HEK293 (cell line): Measurements from ENCODE around the gene DOCK4.

ENCODE experiments used
- CTCF ChIA-PET: fragments of 350-600 bp; formaldehyde crosslinking; extraction: SDS; loops from one replicate; lab custom pipeline; 2021; ENCODE audit warnings: antibody characterized with exemption; lab: Yijun Ruan, JAX
- POLR2A ChIA-PET: fragments of 300-600 bp; formaldehyde crosslinking; extraction: SDS; loops from one replicate; lab custom pipeline; 2020; ENCODE audit warnings: antibody characterized with exemption, inconsistent platforms; lab: Yijun Ruan, JAX
- H3K27ac ChIP-seq: fragments of 200-500 bp; sonication (Bioruptor generic); 2 replicates; pipeline ENCODE4 v1.5.1; 2014; ENCODE audit warnings: low read depth, low read length, control low read depth, inconsistent platforms; ENCODE audit errors: extremely low read depth
- H3K36me3 ChIP-seq, 2 experiments: fragments of 200-500 bp in 1 of 2; sonication (Bioruptor generic) in 1 of 2; 1 replicate in 1 of 2; 2 replicates in 1 of 2; pipeline ENCODE4 v1.5.1; 2014 to 2017; ENCODE audit warnings: inconsistent platforms in 2 of 2, low read length in 2 of 2; ENCODE audit not compliant: control insufficient read depth in 2 of 2, insufficient read depth in 1 of 2
- H3K4me1 ChIP-seq: fragments of 200-500 bp; sonication (Bioruptor generic); 2 replicates; pipeline ENCODE4 v1.5.1; 2014; ENCODE audit warnings: mild to moderate bottlenecking, low read length, inconsistent platforms; ENCODE audit not compliant: control insufficient read depth, insufficient read depth
- H3K4me3 ChIP-seq: 2 replicates; pipeline ENCODE4 v1.5.1; 2011; ENCODE audit warnings: low read depth, mild to moderate bottlenecking, control low read depth, low read length, moderate library complexity
- H3K9me3 ChIP-seq: fragments of 200-500 bp; sonication (Bioruptor generic); 2 replicates; pipeline ENCODE4 v1.5.1; 2014; ENCODE audit warnings: low read depth, low read length, inconsistent platforms; ENCODE audit not compliant: control insufficient read depth, insufficient read depth
- BCL11B ChIP-seq: fragments of 450-650 bp; formaldehyde crosslinking; IDR thresholded peaks from 2 replicates; pipeline ENCODE4 v1.5.1; 2016; ENCODE audit warnings: low read depth, missing biosample characterization, missing genetic modification characterization
- FEZF1 ChIP-seq: fragments of 450-650 bp; formaldehyde crosslinking; IDR thresholded peaks from 2 replicates; pipeline ENCODE4 v1.5.1; 2016; ENCODE audit warnings: missing biosample characterization, missing genetic modification characterization
- KLF7 ChIP-seq: fragments of 450-650 bp; formaldehyde crosslinking; IDR thresholded peaks from 2 replicates; pipeline ENCODE4 v1.5.1; 2016; ENCODE audit warnings: missing biosample characterization, missing genetic modification characterization, borderline replicate concordance
- KLF8 ChIP-seq: fragments of 450-650 bp; formaldehyde crosslinking; IDR thresholded peaks from 2 replicates; pipeline ENCODE4 v1.5.1; 2016; ENCODE audit warnings: missing biosample characterization, missing genetic modification characterization
- PRDM1 ChIP-seq: fragments of 450-650 bp; formaldehyde crosslinking; IDR thresholded peaks from 2 replicates; pipeline ENCODE4; 2016; ENCODE audit warnings: missing biosample characterization, missing genetic modification characterization
- ZIC2 ChIP-seq: fragments of 450-650 bp; formaldehyde crosslinking; IDR thresholded peaks from 2 replicates; pipeline ENCODE4 v1.5.1; 2016; ENCODE audit warnings: missing biosample characterization, missing genetic modification characterization
- ZNF239 ChIP-seq: fragments of 450-650 bp; formaldehyde crosslinking; IDR thresholded peaks from 2 replicates; pipeline ENCODE4 v1.5.1; 2016; ENCODE audit warnings: missing biosample characterization, missing genetic modification characterization
- ZNF274 ChIP-seq, 2 experiments: fragments of 200-500 bp in 1 of 2; fragments of 450-650 bp in 1 of 2; sonication (Bioruptor generic) in 1 of 2; formaldehyde crosslinking in 1 of 2; IDR thresholded peaks; 2 replicates each; pipeline versions ENCODE4 v1.5.1 to v1.6.1; 2014 to 2016; ENCODE audit warnings: borderline replicate concordance in 1 of 2, inconsistent platforms in 1 of 2, low read length in 1 of 2, missing biosample characterization in 1 of 2, missing genetic modification characterization in 1 of 2
- ZNF335 ChIP-seq: fragments of 450-650 bp; formaldehyde crosslinking; conservative IDR thresholded peaks from 2 replicates; pipeline ENCODE4 v1.5.1; 2016; ENCODE audit warnings: missing biosample characterization, missing genetic modification characterization
- ZNF350 ChIP-seq: fragments of 450-650 bp; formaldehyde crosslinking; IDR thresholded peaks from 2 replicates; pipeline ENCODE4 v1.5.0; 2017; ENCODE audit warnings: missing biosample characterization, mild to moderate bottlenecking, missing genetic modification characterization
- ZNF404 ChIP-seq: fragments of 450-650 bp; formaldehyde crosslinking; IDR thresholded peaks from 2 replicates; pipeline ENCODE4 v1.5.1; 2017; ENCODE audit warnings: missing biosample characterization, missing genetic modification characterization
- ZNF416 ChIP-seq: fragments of 450-650 bp; formaldehyde crosslinking; IDR thresholded peaks from 2 replicates; pipeline ENCODE4 v1.5.1; 2016; ENCODE audit warnings: missing biosample characterization, missing genetic modification characterization
- ZNF48 ChIP-seq: fragments of 450-650 bp; formaldehyde crosslinking; IDR thresholded peaks from 2 replicates; pipeline ENCODE4 v1.5.1; 2016; ENCODE audit warnings: missing biosample characterization, missing genetic modification characterization
- ZNF530 ChIP-seq: fragments of 450-650 bp; formaldehyde crosslinking; IDR thresholded peaks from 2 replicates; pipeline ENCODE4 v1.5.1; 2016; ENCODE audit warnings: low read depth, missing biosample characterization, missing genetic modification characterization
- ZNF548 ChIP-seq: fragments of 450-650 bp; formaldehyde crosslinking; IDR thresholded peaks from 2 replicates; pipeline ENCODE4 v1.5.1; 2016; ENCODE audit warnings: missing biosample characterization, missing genetic modification characterization
- ZNF549 ChIP-seq: fragments of 450-650 bp; IDR thresholded peaks from 2 replicates; pipeline ENCODE4 v1.5.1; 2018; ENCODE audit warnings: missing biosample characterization, missing genetic modification characterization, mild to moderate bottlenecking, inconsistent platforms, moderate library complexity
- ZNF555 ChIP-seq: fragments of 450-650 bp; formaldehyde crosslinking; conservative IDR thresholded peaks from 2 replicates; pipeline ENCODE4 v1.5.1; 2017; ENCODE audit warnings: missing biosample characterization, mild to moderate bottlenecking, missing genetic modification characterization, inconsistent platforms
- ZNF558 ChIP-seq: fragments of 450-650 bp; formaldehyde crosslinking; IDR thresholded peaks from 2 replicates; pipeline ENCODE4 v1.5.1; 2016; ENCODE audit warnings: missing biosample characterization, missing genetic modification characterization
- ZNF561 ChIP-seq: fragments of 450-650 bp; IDR thresholded peaks from 2 replicates; pipeline ENCODE4 v1.5.1; 2018; ENCODE audit warnings: missing biosample characterization, missing genetic modification characterization, borderline replicate concordance
- ZNF571 ChIP-seq: fragments of 450-650 bp; formaldehyde crosslinking; IDR thresholded peaks from 2 replicates; pipeline ENCODE4 v1.5.0; 2017; ENCODE audit warnings: missing biosample characterization, missing genetic modification characterization
- ZNF629 ChIP-seq: fragments of 450-650 bp; formaldehyde crosslinking; IDR thresholded peaks from 2 replicates; pipeline ENCODE4 v1.5.1; 2017; ENCODE audit warnings: missing biosample characterization, missing genetic modification characterization
- ZNF677 ChIP-seq: fragments of 450-650 bp; IDR thresholded peaks from 2 replicates; pipeline ENCODE4 v1.5.0; 2018; ENCODE audit warnings: missing biosample characterization, mild to moderate bottlenecking, missing genetic modification characterization, moderate library complexity
- ZNF704 ChIP-seq: fragments of 450-650 bp; formaldehyde crosslinking; IDR thresholded peaks from 2 replicates; pipeline ENCODE4 v1.5.1; 2016; ENCODE audit warnings: missing biosample characterization, missing genetic modification characterization
- ZNF76 ChIP-seq: fragments of 450-650 bp; formaldehyde crosslinking; IDR thresholded peaks from 2 replicates; pipeline ENCODE4; 2016; ENCODE audit warnings: low read depth, missing biosample characterization, missing genetic modification characterization, borderline replicate concordance
- ZSCAN30 ChIP-seq: fragments of 450-650 bp; IDR thresholded peaks from 2 replicates; pipeline ENCODE4 v1.5.1; 2018; ENCODE audit warnings: missing biosample characterization, mild to moderate bottlenecking, missing genetic modification characterization, moderate library complexity
- ZSCAN5A ChIP-seq: fragments of 450-650 bp; formaldehyde crosslinking; IDR thresholded peaks from 2 replicates; pipeline ENCODE4 v1.5.1; 2016; ENCODE audit warnings: missing biosample characterization, missing genetic modification characterization
- ZXDB ChIP-seq: fragments of 450-650 bp; formaldehyde crosslinking; IDR thresholded peaks from 2 replicates; pipeline ENCODE4 v1.5.1; 2016; ENCODE audit warnings: missing biosample characterization, missing genetic modification characterization
- TF ChIP-seq, protein P1 (sequence below): IDR thresholded peaks from 2 replicates; pipeline ENCODE4 v1.6.1; 2011; ENCODE audit warnings: mild to moderate bottlenecking, low read depth, low read length, borderline replicate concordance
- TF ChIP-seq, protein P2 (sequence below): fragments of 450-650 bp; IDR thresholded peaks from 2 replicates; pipeline ENCODE4 v1.5.1; 2018; ENCODE audit warnings: missing biosample characterization, mild to moderate bottlenecking, missing genetic modification characterization

The DOCK4 gene

GRCh38 chr7:112152186-112152585 is 54.0 kb downstream of the DOCK4 start:
- peaks cover 24% of the 10 kb centered on the region for H3K4me1 ChIP-seq
- H3K27ac ChIP-seq: no peak overlapping the region
- H3K9me3 ChIP-seq: no peaks in the 10 kb centered on the region
- ChIA-PET POLR2A (interaction anchor here (0.7 to 3.2 kb wide), 3 partner anchors 45 to 299 kb away, joined by 3 to 24 read pairs (median 11); partner anchors contain the start of genes DOCK4, IFRD1 and ZNF277), CTCF (interaction anchor here (0.6 to 1.3 kb wide), 2 partner anchors 9 to 286 kb away, joined by 3 to 4 read pairs; no protein-coding TSS in a partner anchor)
- TF ChIP-seq ZIC2 (tag by site-specific recombination): 0 out of 2 replicates have a peak, but pooled peaks have one; percentile 21
- peak; percentile 57 for TF ChIP-seq FEZF1
- TF ChIP-seq ZXDB (tag by site-specific recombination): no peak
- H3K4me3 ChIP-seq: no peak overlapping the region
- no peaks in the 10 kb centered on the region for H3K36me3 ChIP-seq

DNA sequence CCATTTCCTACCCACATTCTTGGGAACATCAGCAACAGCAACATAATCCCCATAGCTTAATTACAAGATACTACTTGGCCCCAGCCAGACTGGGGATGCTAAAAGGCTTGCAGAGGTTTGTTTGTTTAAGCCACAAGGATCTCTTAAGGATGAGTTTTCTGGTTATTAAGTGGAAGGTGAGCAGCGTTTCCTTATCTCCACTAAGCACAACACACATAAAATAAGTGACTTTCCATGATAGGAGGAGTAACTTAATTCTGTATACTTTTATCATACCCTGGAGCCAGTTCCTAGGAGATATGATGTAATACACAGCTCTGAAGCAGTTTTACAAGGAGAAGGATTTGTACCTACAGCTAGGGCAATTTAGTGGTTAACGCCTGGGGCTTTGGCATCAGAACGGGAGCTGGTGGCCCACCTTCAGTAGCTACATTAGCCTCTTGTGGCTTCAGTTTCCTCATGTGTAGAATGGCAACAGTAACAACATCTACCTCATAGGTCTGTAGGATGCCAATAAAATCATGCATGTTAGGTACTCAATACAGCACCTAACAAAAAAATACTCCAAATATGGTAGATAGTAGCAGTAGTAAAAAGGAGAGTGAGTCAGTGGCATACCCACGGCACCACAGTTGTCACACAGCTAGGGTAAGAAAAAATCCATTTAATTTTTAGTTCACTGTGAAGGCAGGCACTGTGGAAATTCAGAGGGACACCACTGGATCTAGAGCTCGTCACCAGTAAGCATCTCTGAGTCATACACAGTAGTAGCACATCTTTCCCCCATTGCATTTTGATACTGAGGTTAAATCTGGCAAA is 55.2 kb downstream of the DOCK4 start:
- Histone ChIP-seq H3K4me1 (peaks cover 22% of the 10 kb centered on the region), H3K27ac (peak overlapping the region; percentile 53), H3K4me3 (no peak overlapping the region), H3K9me3 (no peaks in the 10 kb centered on the region), H3K36me3 (no peaks in the 10 kb centered on the region)
- ChIA-PET POLR2A (interaction anchor here (0.6 to 3.2 kb wide), 6 partner anchors 9 to 300 kb away, joined by 3 to 24 read pairs (median 4); partner anchors contain the start of genes DOCK4, IFRD1 and ZNF277), CTCF (interaction anchor here (1.0 to 1.7 kb wide), 5 partner anchors 10 to 397 kb away, joined by 3 to 4 read pairs (median 3); no protein-coding TSS in a partner anchor)
- TF ChIP-seq ZNF549 (tag by site-specific recombination) (0 out of 2 replicates have a peak, but pooled peaks have one; percentile 36), KLF8 (peak; percentile 95), ZNF404 (no peak), KLF7 (tag by site-specific recombination) (peak; percentile 51; the same call in 1 of the 2 replicates), ZNF274 (IDR thresholded peaks at IDR 0.05; ENCODE audit: low read length) (no peak), ZNF274 (tag by site-specific recombination; IDR thresholded peaks at IDR 0.05; ENCODE audit: borderline replicate concordance) (no peak), ZNF558 (tag by site-specific recombination) (peak; percentile 56; the same call in 1 of the 2 replicates), PRDM1 (tag by site-specific recombination) (no peak), ZNF335 (tag by site-specific recombination) (peak; percentile 83), ZNF677 (tag by site-specific recombination) (no peak), BCL11B (tag by site-specific recombination) (peak; percentile 58; the same call in 1 of the 2 replicates), ZSCAN30 (tag by site-specific recombination) (peak; percentile 97), ZNF76 (no peak), ZNF704 (tag by site-specific recombination) (no peak), ZNF561 (tag by site-specific recombination) (peak; percentile 95; the same call in 1 of the 2 replicates), ZNF530 (no peak), ZNF629 (tag by site-specific recombination) (peak; percentile 90), ZNF350 (tag by site-specific recombination) (no peak), ZSCAN5A (tag by site-specific recombination) (no peak), ZNF239 (tag by site-specific recombination) (no peak), ZNF48 (no peak), ZNF571 (no peak), ZNF548 (no peak), ZNF416 (tag by site-specific recombination) (no peak), ZNF555 (tag by site-specific recombination) (no peak)
- TF ChIP-seq, protein P1, sequence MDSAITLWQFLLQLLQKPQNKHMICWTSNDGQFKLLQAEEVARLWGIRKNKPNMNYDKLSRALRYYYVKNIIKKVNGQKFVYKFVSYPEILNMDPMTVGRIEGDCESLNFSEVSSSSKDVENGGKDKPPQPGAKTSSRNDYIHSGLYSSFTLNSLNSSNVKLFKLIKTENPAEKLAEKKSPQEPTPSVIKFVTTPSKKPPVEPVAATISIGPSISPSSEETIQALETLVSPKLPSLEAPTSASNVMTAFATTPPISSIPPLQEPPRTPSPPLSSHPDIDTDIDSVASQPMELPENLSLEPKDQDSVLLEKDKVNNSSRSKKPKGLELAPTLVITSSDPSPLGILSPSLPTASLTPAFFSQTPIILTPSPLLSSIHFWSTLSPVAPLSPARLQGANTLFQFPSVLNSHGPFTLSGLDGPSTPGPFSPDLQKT: no peak
- TF ChIP-seq, protein P2, sequence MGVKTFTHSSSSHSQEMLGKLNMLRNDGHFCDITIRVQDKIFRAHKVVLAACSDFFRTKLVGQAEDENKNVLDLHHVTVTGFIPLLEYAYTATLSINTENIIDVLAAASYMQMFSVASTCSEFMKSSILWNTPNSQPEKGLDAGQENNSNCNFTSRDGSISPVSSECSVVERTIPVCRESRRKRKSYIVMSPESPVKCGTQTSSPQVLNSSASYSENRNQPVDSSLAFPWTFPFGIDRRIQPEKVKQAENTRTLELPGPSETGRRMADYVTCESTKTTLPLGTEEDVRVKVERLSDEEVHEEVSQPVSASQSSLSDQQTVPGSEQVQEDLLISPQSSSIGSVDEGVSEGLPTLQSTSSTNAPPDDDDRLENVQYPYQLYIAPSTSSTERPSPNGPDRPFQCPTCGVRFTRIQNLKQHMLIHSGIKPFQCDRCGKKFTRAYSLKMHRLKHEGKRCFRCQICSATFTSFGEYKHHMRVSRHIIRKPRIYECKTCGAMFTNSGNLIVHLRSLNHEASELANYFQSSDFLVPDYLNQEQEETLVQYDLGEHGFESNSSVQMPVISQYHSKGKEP (tag by site-specific recombination): peak; percentile 65; the same call in 1 of the 2 replicates
